IMR-90 (cell line): ENCODE data around the gene EPB41L1. TPM values are rescaled to one million over a fixed set of nuclear protein-coding genes. Genes with fewer than 3 reads are reported as not detected.

ENCODE experiments used
- ATAC-seq: fragments of 200-7000 bp; cut with Tn5 transposase; 2 replicates; pipeline ENCODE4 v1.9.1; 2020; ENCODE audit warnings: low read depth, mild to moderate bottlenecking, moderate library complexity
- BruUV-seq: library from RNA; stranded (reverse); fragments of 400-500 nt; replicated peaks from 2 replicates; lab custom pipeline; 2021; lab: Mats Ljungman, UMichigan
- CTCF ChIA-PET: fragments of 300-600 bp; formaldehyde crosslinking; extraction: SDS; loops from one replicate; lab custom pipeline; 2021; ENCODE audit warnings: antibody characterized with exemption; lab: Yijun Ruan, JAX
- POLR2A ChIA-PET: fragments of 300-600 bp; sonication (Branson Sonifier 250); formaldehyde crosslinking; loops from one replicate; lab custom pipeline; 2022; ENCODE audit warnings: antibody characterized with exemption; ENCODE audit not compliant: unreplicated experiment; lab: Charles Lee
- DNase-seq: peaks from one replicate; pipeline ENCODE4 v3.0.0; 2013
- H2AFZ ChIP-seq: replicated peaks from 2 replicates; pipeline ENCODE3; 2013; ENCODE audit warnings: low read length, mild to moderate bottlenecking; ENCODE audit not compliant: poor library complexity
- H2AK5ac ChIP-seq: 2 replicates; pipeline ENCODE4 v1.6.1; 2013; ENCODE audit warnings: low read depth, low read length, inconsistent platforms
- H2AK9ac ChIP-seq: replicated peaks from 2 replicates; pipeline ENCODE3; 2013; ENCODE audit warnings: mild to moderate bottlenecking, low read depth, low read length, moderate library complexity; ENCODE audit not compliant: poor library complexity
- H2BK120ac ChIP-seq: 2 replicates; pipeline ENCODE4 v1.6.1; 2013; ENCODE audit warnings: low read depth, low read length, inconsistent platforms
- H2BK15ac ChIP-seq: 3 replicates; pipeline ENCODE4 v1.6.1; 2013; ENCODE audit warnings: low read depth, low read length, inconsistent platforms
- H2BK20ac ChIP-seq: 2 replicates; pipeline ENCODE4 v1.6.1; 2013; ENCODE audit warnings: low read depth, mild to moderate bottlenecking, inconsistent platforms, low read length, moderate library complexity
- H2BK5ac ChIP-seq: 2 replicates; pipeline ENCODE4 v1.6.1; 2013; ENCODE audit warnings: mild to moderate bottlenecking, low read depth, low read length, inconsistent platforms; ENCODE audit not compliant: poor library complexity, severe bottlenecking
- H3K14ac ChIP-seq: replicated peaks from 2 replicates; pipeline ENCODE4 v1.6.1; 2013; ENCODE audit warnings: low read depth, low read length, inconsistent platforms
- H3K18ac ChIP-seq: 2 replicates; pipeline ENCODE4 v1.6.1; 2013; ENCODE audit warnings: low read depth, low read length, control low read depth
- H3K23ac ChIP-seq: 2 replicates; pipeline ENCODE4 v1.6.1; 2013; ENCODE audit warnings: low read depth, low read length, inconsistent platforms
- H3K27ac ChIP-seq: 2 replicates; pipeline ENCODE4 v1.5.1; 2013; ENCODE audit warnings: mild to moderate bottlenecking, control low read depth, low read length; ENCODE audit not compliant: insufficient read depth
- H3K27me3 ChIP-seq: 2 replicates; pipeline ENCODE4 v1.6.1; 2013; ENCODE audit warnings: low read length; ENCODE audit not compliant: control insufficient read depth, insufficient read depth
- H3K36me3 ChIP-seq: 2 replicates; pipeline ENCODE4 v1.6.1; 2013; ENCODE audit warnings: low read length, mixed read lengths; ENCODE audit not compliant: control insufficient read depth, insufficient read depth
- H3K4ac ChIP-seq: 2 replicates; pipeline ENCODE4 v1.6.1; 2013; ENCODE audit warnings: low read depth, low read length, inconsistent platforms
- H3K4me1 ChIP-seq: 2 replicates; pipeline ENCODE4 v1.6.1; 2013; ENCODE audit warnings: low read length, mixed read lengths; ENCODE audit not compliant: control insufficient read depth, insufficient read depth
- H3K4me2 ChIP-seq: 2 replicates; pipeline ENCODE4 v1.6.1; 2013; ENCODE audit warnings: low read depth, mild to moderate bottlenecking, control low read depth, low read length, moderate library complexity
- H3K4me3 ChIP-seq: 2 replicates; pipeline ENCODE4 v1.5.1; 2013; ENCODE audit warnings: low read depth, mild to moderate bottlenecking, control low read depth, low read length, moderate library complexity; ENCODE audit not compliant: insufficient read depth
- H3K56ac ChIP-seq: 2 replicates; pipeline ENCODE4 v1.6.1; 2013; ENCODE audit warnings: low read length, inconsistent platforms; ENCODE audit not compliant: insufficient read depth; ENCODE audit errors: extremely low read depth
- H3K79me1 ChIP-seq, 2 experiments: 2 replicates each; pipeline ENCODE4 v1.6.1; 2013; ENCODE audit warnings: low read length in 2 of 2, inconsistent platforms in 1 of 2, low read depth in 1 of 2
- H3K9ac ChIP-seq: 2 replicates; pipeline ENCODE4 v1.6.1; 2013; ENCODE audit warnings: low read depth, low read length, control low read depth
- H3K9me1 ChIP-seq: 2 replicates; pipeline ENCODE4 v1.6.1; 2013; ENCODE audit warnings: low read length, inconsistent platforms; ENCODE audit not compliant: insufficient read depth
- H3K9me3 ChIP-seq: 2 replicates; pipeline ENCODE4 v1.6.1; 2013; ENCODE audit warnings: low read length; ENCODE audit not compliant: control insufficient read depth, insufficient read depth
- H4K20me1 ChIP-seq: 2 replicates; pipeline ENCODE4 v1.6.1; 2013; ENCODE audit warnings: low read length, inconsistent platforms; ENCODE audit not compliant: insufficient read depth
- H4K5ac ChIP-seq: 2 replicates; pipeline ENCODE4 v1.6.1; 2013; ENCODE audit warnings: mild to moderate bottlenecking, low read depth, low read length, control low read depth
- H4K8ac ChIP-seq, 2 experiments: 2 replicates each; pipeline ENCODE4 v1.6.1; 2013; ENCODE audit warnings: low read depth in 2 of 2, low read length in 2 of 2, control low read depth in 1 of 2, inconsistent platforms in 1 of 2
- H4K91ac ChIP-seq: 2 replicates; pipeline ENCODE4 v1.6.1; 2013; ENCODE audit warnings: low read depth, low read length, inconsistent platforms; ENCODE audit not compliant: insufficient read depth
- RCOR1 ChIP-seq: IDR thresholded peaks from 2 replicates; pipeline ENCODE4 v1.6.1; 2012; ENCODE audit warnings: mild to moderate bottlenecking, low read length, improper control_type of control experiment; ENCODE audit not compliant: insufficient replicate concordance
- WGBS, 2 experiments: methylation state at CpG; one replicate each; pipeline versions ENCODE4 v1.1.5 to v1.1.7; 2013; ENCODE audit warnings: missing lambda C conversion rate in 2 of 2; ENCODE audit not compliant: insufficient read length in 1 of 2; ENCODE audit errors: extremely low coverage in 2 of 2; 5-methylcytosine and 5-hydroxymethylcytosine counted together
- dilution Hi-C: fragments of 300-500 bp; cut with HindIII; formaldehyde crosslinking; loops from one replicate; pipeline ENCODE4 v1.14.3; 2018; ENCODE audit warnings: low sequenced_read_pairs; ENCODE audit not compliant: unreplicated experiment
- in situ Hi-C: fragments of 300-500 bp; cut with MboI; formaldehyde crosslinking; loops from 3 replicates; pipeline ENCODE4 v1.14.3; 2019; ENCODE audit warnings: low sequenced_read_pairs, inconsistent platforms, mixed read lengths
- intact Hi-C: fragments of 100-400 bp; cut with micrococcal nuclease; formaldehyde crosslinking; loops from 2 replicates; pipeline ENCODE4 v1.10.0; 2022
- polyA plus RNA-seq, 3 experiments: library from polyadenylated mRNA; depleted of rRNA; stranded (reverse); fragments of >200 nt; gene quantifications; 2 replicates each; pipeline ENCODE4 v1.2.3, GENCODE V29; 2012; ENCODE audit warnings: low replicate concordance in 1 of 3
- total RNA-seq: library from RNA; depleted of rRNA; stranded (reverse); fragments of >200 nt; gene quantifications from 2 replicates; pipeline ENCODE4 v1.2.3, GENCODE V29; 2012
- TF ChIP-seq, protein P1 (sequence below): conservative IDR thresholded peaks from 2 replicates; pipeline ENCODE4 v1.5.1; 2012; ENCODE audit warnings: mild to moderate bottlenecking, low read depth, low read length, improper control_type of control experiment

EPB41L1 gene
- total and polyA plus RNA-seq, 2 of the 4 experiments (the other 2 are of a cell fraction), result 12.5 to 33.7 TPM

DNA sequence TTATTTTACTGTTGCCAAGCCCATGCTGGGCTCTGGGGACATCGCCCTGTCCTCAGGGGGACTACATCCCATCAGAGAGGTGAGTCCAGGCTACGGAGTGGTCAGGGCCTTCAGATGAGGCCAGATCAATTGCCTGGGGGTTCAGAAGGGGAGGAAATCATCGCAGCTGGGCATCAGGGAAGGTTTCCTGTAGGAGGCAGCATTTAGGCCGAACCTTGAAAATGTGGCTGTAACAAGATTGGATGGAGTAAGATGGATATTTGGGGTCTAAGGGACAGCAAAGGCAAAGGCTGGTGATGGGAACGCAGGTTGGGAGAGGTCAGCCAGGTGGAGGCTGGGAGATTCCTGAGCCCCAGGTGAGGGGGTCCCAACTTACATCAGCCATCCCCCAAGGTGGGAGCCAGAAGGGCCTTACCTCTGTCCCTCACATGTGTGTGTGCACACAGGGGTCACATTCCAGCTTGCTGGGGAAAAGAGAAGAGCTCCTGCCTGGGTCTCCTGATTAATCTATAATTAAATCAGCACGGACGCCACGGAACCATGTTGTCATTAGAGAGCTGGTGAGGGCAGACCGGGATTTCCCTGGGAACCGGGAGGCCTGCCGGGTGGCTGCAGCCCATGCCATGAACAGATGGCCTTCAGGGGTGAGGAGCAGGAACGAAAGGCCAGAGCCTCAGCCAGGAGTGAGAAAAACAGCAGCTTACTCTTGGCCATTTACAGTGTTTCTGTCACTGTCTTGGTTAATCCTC, 121.1 kb downstream of the EPB41L1 start:
- in situ Hi-C loops (no loop called here), dilution Hi-C loops (no loop called here), intact Hi-C loops (no loop called here)
- no peak overlapping the region for H4K91ac ChIP-seq
- no peaks in the 10 kb centered on the region for H3K4me1 ChIP-seq
- WGBS, 2 experiments, result 57% methylated on average over 1 of the region's 12 CpGs; no CpG with 5 or more reads in 1 of the 2 experiments
- no peak overlapping the region for H3K56ac ChIP-seq
- no TSS peak for BruUV-seq
- TF ChIP-seq, protein P1, sequence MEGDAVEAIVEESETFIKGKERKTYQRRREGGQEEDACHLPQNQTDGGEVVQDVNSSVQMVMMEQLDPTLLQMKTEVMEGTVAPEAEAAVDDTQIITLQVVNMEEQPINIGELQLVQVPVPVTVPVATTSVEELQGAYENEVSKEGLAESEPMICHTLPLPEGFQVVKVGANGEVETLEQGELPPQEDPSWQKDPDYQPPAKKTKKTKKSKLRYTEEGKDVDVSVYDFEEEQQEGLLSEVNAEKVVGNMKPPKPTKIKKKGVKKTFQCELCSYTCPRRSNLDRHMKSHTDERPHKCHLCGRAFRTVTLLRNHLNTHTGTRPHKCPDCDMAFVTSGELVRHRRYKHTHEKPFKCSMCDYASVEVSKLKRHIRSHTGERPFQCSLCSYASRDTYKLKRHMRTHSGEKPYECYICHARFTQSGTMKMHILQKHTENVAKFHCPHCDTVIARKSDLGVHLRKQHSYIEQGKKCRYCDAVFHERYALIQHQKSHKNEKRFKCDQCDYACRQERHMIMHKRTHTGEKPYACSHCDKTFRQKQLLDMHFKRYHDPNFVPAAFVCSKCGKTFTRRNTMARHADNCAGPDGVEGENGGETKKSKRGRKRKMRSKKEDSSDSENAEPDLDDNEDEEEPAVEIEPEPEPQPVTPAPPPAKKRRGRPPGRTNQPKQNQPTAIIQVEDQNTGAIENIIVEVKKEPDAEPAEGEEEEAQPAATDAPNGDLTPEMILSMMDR, result no peak
- TF ChIP-seq RCOR1, result no peak
- no peak overlapping the region for H2AFZ ChIP-seq
- no peaks in the 10 kb centered on the region for H3K9me1 ChIP-seq
- no peak overlapping the region for H3K27ac ChIP-seq
- no peak overlapping the region for H3K23ac ChIP-seq
- no peak overlapping the region for H3K18ac ChIP-seq
- H2BK15ac ChIP-seq, result no peak overlapping the region
- no peak overlapping the region for H2BK5ac ChIP-seq
- no peaks in the 10 kb centered on the region for H4K20me1 ChIP-seq
- ChIA-PET CTCF (no interaction called here), POLR2A (no interaction called here)
- ATAC-seq (no peak), DNase-seq (no peak)
- H2AK9ac ChIP-seq, result no peak overlapping the region
- no peak overlapping the region for H3K4me2 ChIP-seq
- no peak overlapping the region for H2BK20ac ChIP-seq
- no peak overlapping the region for H3K4me3 ChIP-seq
- no peak overlapping the region for H3K14ac ChIP-seq
- H3K36me3 ChIP-seq, result no peaks in the 10 kb centered on the region
- H3K4ac ChIP-seq, result no peak overlapping the region
- H3K9ac ChIP-seq, result no peak overlapping the region
- no peak overlapping the region for H2BK120ac ChIP-seq
- no peak overlapping the region for H4K5ac ChIP-seq
- H4K8ac ChIP-seq, result no peak overlapping the region
- H2AK5ac ChIP-seq, result no peak overlapping the region
- no peaks in the 10 kb centered on the region for H3K79me1 ChIP-seq
- H3K9me3 ChIP-seq, result no peaks in the 10 kb centered on the region
- peaks cover 66% of the 10 kb centered on the region for H3K27me3 ChIP-seq
